ENCODE data around the gene CARS1.

Gene CARS1

DNA sequence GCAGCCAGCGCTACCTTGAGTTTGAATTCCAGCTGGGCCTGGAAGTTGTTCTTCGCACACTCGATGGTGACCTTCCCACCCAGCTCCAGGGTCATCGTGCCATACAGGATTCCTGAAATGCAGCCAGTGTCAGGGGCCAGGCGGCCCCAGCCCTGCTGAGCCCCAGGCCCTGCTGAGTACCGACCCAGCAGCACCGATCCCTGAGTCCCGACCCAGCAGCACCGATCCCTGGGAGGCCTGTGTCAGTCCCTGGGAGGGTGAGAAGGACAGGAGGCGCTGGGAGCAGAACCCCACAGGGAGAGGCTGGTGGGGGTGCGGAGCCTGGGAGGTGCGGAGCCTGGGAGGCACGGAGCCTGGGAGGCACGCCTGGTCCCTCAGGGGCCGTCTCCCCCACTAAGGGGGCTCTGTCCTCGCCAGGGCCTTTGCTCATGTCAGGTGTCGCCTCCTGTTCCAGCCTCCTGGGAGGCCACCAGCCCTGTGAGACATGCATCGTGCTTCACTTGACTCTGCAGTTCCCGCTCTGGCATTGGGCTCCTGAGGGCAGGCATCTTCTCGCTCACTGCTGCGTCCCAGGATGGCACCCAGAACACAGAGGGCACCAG is 37.1 kb upstream of the CARS1 start:
- no peak for TF ChIP-seq JUND (IDR thresholded peaks at IDR 0.05; ENCODE audit: low read depth)
- DNase-seq (ENCODE audit: low read depth in 1 of 2, low spot score in 1 of 2) = no peak
- in situ Hi-C loops (cut with HindIII; ENCODE audit: low pct_unique_long_range_greater_than_20kb, low sequenced_read_pairs) = no loop called here

DNA sequence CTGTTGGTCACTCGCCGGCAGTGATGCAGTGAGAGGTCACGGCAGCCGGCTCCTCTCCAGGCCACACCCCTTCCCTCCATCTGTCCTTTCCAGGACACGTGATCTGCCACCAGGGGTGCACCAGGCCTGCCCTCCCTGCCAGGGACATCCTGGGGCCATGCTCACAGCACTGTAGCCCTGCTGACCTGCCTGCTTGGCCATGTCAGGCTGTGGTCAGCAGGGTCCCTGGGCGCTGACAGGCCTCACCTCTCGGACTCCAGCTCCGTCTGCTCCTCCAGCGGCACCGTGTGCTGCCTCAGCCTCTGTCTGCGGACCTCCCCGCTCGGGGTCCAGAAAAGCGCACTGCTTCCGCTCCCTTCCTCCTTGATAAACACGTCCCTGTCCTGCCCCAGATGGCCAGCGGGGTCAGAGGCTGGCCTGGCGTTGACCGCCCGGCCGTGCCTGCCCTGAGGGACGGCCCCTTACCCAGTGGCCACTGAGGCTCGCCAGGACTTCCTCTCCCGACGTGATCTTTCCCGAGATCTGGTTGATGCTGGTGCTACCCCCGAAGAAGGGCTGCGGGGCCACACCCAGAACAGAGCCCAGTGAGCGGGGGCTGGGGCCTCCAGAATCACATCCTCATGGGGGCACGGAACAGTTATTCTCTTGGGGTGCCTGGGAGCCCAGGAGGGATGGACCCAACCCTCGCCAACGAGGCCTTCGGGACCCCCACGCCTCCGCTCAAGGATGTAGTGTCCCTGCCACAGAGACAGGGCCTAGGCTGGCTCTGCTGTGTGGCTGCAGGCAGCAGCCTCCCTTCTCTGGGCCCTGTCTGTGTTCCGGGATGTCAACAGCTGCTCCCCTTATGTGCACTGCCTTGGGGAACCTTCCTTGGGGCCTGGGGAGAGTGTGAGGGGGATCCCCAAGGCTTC is 36.3 kb upstream of the CARS1 start:
- in situ Hi-C loops (cut with HindIII; ENCODE audit: low pct_unique_long_range_greater_than_20kb, low sequenced_read_pairs) = no loop called here
- DNase-seq (ENCODE audit: low read depth in 1 of 2, low spot score in 1 of 2) = no peak
- TF ChIP-seq JUND (IDR thresholded peaks at IDR 0.05; ENCODE audit: low read depth) = no peak

DNA sequence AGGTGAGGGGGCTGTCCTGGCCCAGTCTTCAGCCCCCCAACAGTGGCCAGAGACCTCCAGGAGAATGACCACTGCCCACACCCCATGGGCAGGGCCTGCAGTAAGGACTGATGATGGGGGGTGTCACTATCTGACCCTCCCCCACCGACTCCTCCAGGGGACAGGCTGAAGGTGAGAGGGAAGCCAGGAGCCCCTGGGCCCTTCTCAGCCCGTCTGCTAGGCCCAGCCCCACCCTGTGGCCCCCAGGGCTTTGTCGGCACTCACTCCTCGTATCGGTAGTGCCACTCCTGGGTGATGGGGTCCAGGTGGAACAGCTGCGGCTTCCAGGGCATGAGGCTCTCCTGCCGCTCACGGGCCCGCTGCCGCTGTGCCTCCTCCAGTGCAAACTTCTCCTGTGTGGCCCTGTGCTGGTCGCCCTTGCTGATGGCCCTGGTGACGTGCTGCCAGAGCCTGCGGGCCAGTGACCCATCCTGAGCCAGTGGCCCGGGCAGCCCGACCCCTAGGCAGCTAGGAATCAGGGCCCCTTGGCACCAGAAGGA is 35.4 kb upstream of the CARS1 start:
- DNase-seq (ENCODE audit: low read depth in 1 of 2, low spot score in 1 of 2) = no peak
- in situ Hi-C loops (cut with HindIII; ENCODE audit: low pct_unique_long_range_greater_than_20kb, low sequenced_read_pairs) = no loop called here
- no peak for TF ChIP-seq JUND (IDR thresholded peaks at IDR 0.05; ENCODE audit: low read depth)

DNA sequence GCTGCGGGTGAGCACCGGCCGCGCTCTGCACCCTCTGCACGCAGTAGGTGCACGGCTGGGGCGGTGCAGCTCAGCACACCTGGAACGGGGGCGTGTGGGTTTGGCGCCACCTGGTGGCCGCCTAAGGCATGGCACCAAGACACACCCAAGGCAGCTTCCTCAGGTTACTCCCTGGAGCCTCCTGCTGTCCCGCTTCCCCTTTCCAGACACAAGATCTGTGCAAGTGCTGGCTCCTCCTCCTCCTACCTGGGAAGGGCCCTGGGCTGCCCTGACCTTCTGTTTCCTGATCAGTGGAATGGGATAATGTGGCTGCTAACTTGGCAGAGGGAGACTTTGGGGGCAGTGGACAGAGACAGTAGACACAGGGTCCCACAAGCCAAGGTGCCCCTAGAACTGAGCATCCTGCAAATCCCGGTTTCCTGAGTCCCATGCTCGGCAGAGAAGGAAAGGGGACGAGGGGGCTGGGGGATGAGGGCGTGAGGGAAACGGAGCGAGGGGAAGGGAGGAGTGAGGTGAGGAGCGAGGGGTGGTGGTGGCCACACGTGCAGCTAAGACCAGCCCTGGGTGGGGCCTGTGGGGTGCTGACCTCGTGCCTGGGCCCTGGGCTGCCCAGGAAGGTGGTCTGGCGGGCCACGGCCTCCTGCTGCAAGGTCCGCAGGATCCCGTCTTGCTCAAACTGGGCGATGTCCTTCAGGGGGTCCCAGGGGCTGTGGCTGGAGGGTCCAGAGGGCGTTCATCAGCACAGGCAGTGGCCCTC is 34.8 kb upstream of the CARS1 start:
- no peak for TF ChIP-seq JUND (IDR thresholded peaks at IDR 0.05; ENCODE audit: low read depth)
- in situ Hi-C loops (cut with HindIII; ENCODE audit: low pct_unique_long_range_greater_than_20kb, low sequenced_read_pairs) = no loop called here
- peak; percentile 82 to 88 for DNase-seq (ENCODE audit: low read depth in 1 of 2, low spot score in 1 of 2)

DNA sequence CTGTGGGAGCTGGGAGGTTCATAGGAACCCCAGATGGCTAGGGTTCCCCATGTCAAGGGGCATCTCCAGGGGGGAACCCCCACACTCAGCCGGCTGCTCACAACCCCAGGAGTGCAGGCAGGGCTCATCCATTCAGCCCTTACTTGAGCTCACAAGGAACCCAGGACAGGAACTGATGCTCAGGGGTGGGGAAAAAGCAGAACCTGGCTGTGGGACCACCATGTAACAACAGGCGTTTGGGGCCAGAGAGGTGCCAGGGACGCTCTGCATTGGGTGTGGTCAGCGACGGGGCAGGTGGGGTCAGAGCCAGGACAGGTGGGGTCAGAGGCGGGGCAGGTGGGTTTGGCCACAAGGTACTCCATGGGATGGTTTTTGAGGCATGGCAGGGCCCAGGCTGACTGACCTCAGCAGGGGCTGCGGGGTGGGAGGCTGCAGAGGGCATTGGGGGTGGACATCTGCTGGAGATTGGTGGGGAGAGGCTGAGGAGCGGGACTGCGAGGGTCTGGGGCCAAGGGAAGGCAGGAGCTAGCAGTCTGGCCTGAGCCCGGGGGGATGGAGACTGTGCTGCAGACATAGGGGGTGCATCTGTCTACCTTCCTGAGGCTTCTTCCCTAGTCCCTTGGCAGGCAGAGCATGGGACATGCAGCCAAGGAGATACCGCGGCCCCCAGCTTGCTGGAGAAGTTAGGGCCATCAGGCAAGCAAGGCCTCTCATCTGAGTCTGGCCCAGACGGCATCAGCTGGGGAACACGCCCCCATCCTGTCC is 34.0 kb upstream of the CARS1 start:
- no peak for TF ChIP-seq JUND (IDR thresholded peaks at IDR 0.05; ENCODE audit: low read depth)
- no peak for DNase-seq (ENCODE audit: low read depth in 1 of 2, low spot score in 1 of 2)
- in situ Hi-C loops (cut with HindIII; ENCODE audit: low pct_unique_long_range_greater_than_20kb, low sequenced_read_pairs) = no loop called here

DNA sequence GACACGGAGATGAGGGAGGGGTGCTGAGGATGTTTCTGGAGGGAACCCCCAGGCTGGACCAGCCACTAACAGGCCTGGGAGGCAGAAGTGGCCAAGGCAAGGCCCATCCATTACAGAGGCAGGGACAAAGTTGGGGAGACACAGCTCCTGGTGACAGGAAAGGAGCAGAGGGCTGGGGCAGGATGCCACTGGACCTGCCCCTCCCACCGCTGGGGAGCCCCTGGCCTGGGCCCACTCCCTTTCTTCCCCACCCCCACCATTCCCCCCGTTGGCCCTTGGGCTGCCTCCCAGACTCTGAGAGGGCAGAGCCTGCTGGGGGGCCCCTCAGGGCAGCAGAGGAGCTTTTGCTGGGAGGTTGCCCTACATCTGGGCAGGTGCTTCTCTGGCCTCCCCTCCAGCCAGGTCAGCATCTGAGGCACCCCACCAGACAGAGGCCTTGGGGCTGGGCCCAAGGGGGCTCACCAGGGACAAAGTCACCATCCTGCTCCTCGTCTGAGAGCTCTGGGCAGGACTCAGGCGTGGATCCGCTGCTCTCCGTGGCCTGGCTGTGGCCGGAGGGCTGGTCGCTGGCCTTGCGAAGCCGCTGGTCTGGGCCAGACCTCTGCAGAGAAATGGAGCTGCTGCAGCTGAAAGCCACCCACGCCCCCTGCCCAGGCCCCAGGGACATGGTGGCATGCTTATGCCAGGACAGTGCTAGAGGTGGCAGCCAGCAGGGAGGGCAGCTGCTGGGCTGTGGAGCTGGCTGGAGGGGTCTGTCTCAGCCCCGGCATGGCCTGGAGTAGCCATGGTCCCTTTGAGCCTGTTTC is 33.1 kb upstream of the CARS1 start:
- TF ChIP-seq JUND (IDR thresholded peaks at IDR 0.05; ENCODE audit: low read depth) = no peak
- in situ Hi-C loops (cut with HindIII; ENCODE audit: low pct_unique_long_range_greater_than_20kb, low sequenced_read_pairs) = no loop called here
- DNase-seq (ENCODE audit: low read depth in 1 of 2, low spot score in 1 of 2) = no peak

DNA sequence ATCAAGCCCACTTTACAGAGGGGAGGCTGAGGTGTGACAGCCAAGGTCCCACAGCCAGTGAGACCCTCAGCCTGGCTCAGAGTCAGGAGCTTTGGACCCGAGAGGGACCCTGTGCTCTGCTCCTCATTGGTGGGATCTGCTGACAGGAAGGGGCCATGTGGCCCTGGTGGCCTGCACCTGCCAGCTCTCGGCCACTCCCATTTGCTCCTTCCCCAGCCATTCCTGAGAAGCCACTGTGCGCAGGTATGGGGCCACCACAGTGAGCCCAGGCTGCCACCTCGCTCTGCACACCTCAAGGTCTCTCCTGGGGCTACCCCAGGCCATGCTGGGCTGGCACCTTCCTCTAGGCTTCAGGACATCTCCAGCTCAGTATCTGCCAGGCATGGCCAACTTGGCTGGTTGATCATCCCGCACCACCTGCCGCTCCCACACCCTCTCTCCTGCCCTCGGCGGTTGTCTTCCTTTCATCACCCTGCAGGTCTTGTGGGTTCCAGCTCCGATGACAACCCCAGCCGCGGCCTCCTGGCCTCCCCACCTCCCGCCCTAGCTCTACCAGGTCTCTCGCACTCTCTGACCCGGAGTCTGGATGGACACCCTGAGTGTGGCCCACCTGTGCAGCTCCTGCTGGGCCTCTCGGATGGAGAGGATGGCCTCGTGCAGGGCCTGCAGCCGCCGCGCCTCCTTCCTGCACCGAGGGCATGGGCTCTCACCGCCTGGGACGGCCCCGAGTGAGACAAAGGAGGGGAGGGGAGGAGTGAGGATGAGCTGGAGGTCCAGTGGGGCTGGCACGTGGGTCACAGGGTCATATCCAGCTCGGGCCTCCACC is 32.2 kb upstream of the CARS1 start:
- in situ Hi-C loops (cut with HindIII; ENCODE audit: low pct_unique_long_range_greater_than_20kb, low sequenced_read_pairs) = no loop called here

DNA sequence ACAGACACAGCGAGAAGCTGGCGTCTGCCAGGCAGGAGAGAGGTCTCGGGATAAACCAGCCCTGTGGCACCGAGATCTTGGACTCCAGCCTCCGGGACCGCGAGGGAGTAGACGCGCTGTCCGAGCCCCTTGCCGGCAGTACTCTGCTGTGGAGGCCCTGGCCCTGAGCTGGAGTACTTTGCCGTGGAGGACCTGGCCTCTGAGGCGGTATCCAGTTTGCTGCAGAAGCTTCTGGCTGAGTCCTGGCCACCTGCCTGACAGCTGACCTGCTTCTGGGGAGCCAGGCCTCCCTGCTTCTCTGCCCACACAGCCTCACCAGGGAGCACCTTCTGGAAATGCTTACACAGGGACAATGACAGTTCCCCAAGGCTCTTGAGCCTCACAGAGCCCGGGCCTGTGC is 31.6 kb upstream of the CARS1 start:
- TF ChIP-seq JUND (IDR thresholded peaks at IDR 0.05; ENCODE audit: low read depth) = no peak
- in situ Hi-C loops (cut with HindIII; ENCODE audit: low pct_unique_long_range_greater_than_20kb, low sequenced_read_pairs) = no loop called here
- DNase-seq (ENCODE audit: low read depth in 1 of 2, low spot score in 1 of 2) = no peak

More for the DNA sequence above, 32.2 kb upstream of the CARS1 start:
- no peak for TF ChIP-seq JUND (IDR thresholded peaks at IDR 0.05; ENCODE audit: low read depth)
- no peak for DNase-seq (ENCODE audit: low read depth in 1 of 2, low spot score in 1 of 2)

DNA sequence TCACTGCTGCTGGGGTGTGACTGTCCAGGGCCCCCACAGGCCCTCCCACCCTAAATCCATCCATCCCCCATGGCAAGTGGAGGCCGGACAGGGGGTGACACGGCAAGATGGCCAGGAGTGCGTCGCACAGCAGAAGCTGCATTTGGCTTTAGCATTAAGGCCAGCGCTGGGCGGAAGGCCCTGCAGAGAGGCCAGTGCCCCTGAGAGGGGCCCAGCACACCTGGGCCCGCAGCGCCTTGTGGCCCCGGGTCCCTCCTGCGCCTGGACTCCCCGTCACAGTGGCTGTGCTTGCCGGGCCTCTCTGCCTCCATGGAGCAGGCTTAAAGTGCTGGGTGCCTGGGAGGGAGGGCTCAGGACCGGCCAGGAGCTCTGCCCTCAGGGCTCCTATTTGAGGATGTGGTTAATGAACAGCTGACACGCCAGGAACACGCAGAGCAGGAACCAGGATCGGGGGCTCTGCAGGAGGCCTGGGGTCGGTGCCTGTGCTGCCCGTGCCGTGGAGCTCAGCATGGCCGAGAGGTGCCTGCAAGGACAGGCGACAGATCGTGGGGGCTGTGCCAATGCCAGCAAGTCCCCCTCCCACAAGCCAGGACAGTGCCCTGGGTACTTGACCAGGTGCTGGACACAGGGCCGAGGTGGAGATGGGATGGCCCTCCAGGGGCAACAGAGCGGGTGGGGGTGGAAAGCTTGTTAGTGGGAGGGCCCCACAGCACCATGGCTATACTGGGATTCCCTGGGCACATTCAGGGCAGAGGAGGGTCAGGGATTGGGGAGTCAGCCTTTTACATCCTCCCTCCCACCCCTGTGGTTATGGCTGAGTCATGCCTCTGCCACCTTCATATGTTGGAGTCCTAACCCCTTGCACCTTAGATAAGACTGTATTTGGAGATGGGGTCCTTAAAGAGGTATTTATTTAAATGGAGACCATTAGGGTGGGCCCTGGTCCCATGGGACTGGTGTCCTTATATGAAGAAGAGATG is 30.9 kb upstream of the CARS1 start:
- in situ Hi-C loops (cut with HindIII; ENCODE audit: low pct_unique_long_range_greater_than_20kb, low sequenced_read_pairs) = no loop called here
- TF ChIP-seq JUND (IDR thresholded peaks at IDR 0.05; ENCODE audit: low read depth) = no peak

DNA sequence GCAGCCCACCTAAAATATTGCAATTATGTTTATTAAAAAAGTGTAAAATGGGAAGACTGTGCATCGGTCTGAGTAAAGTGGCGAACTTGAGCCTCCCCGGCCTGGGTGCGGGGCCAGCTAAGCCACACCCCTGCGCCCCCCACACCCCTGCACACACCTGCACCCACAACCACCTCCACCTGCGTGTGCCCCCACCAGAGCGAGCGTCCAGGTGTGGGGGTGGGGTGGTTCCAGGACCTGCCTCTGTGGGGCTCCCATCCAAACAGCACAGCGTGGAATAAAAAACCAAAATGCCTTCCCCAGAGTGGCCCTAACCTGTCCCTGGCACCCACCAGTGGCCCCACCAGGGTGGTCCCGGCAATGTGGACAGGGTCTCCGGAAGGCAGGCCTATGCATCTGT is 30.1 kb upstream of the CARS1 start:
- TF ChIP-seq JUND (IDR thresholded peaks at IDR 0.05; ENCODE audit: low read depth) = no peak
- in situ Hi-C loops (cut with HindIII; ENCODE audit: low pct_unique_long_range_greater_than_20kb, low sequenced_read_pairs) = no loop called here
- DNase-seq (ENCODE audit: low read depth in 1 of 2, low spot score in 1 of 2) = no peak

More for the DNA sequence above, 30.9 kb upstream of the CARS1 start:
- DNase-seq (ENCODE audit: low read depth in 1 of 2, low spot score in 1 of 2) = no peak
